Mesothelial cell of epicardium (in vitro differentiated cells): ENCODE results near the gene TSHZ1. TPM values are rescaled to one million over a fixed set of nuclear protein-coding genes. Genes with fewer than 3 reads are reported as not detected.

Experiments
- DNase-seq, 2 experiments: peaks; one replicate each; pipeline ENCODE4 v3.0.0; 2021; ENCODE audit warnings: low spot score in 2 of 2; ENCODE audit not compliant: unreplicated experiment in 2 of 2
- H3K27ac Mint-ChIP-seq: 2 replicates; pipeline ENCODE4 v1.8.0; 2021; ENCODE audit warnings: mixed read lengths
- H3K27me3 Mint-ChIP-seq: 2 replicates; pipeline ENCODE4 v1.8.0; 2021; ENCODE audit warnings: low read depth, mixed read lengths
- H3K36me3 Mint-ChIP-seq: 2 replicates; pipeline ENCODE4 v1.8.0; 2021; ENCODE audit warnings: mixed read lengths
- H3K4me1 Mint-ChIP-seq: 2 replicates; pipeline ENCODE4 v1.8.0; 2021; ENCODE audit warnings: mixed read lengths
- H3K4me3 Mint-ChIP-seq: 2 replicates; pipeline ENCODE4 v1.8.0; 2021; ENCODE audit warnings: mild to moderate bottlenecking, moderate library complexity, mixed read lengths
- H3K9me3 Mint-ChIP-seq: 2 replicates; pipeline ENCODE4 v1.8.0; 2021; ENCODE audit warnings: mixed read lengths
- CTCF ChIP-seq: fragments of 200-600 bp; sonication (generic); IDR thresholded peaks from one replicate; pipeline ENCODE4 v1.5.0; 2021; ENCODE audit warnings: antibody characterized with exemption; ENCODE audit not compliant: unreplicated experiment
- total RNA-seq: library from RNA; stranded (reverse); gene quantifications from 3 replicates; pipeline ENCODE4 v1.2.1, GENCODE V29; 2021

The TSHZ1 gene
- total RNA-seq, 1 donor from 2014 or later, result 48.6 TPM

GRCh38 chr18:75209951-75210258 is 692 bp upstream of the TSHZ1 start:
- Mint-ChIP-seq H3K27me3 (peaks cover 2% of the 10 kb centered on the region), H3K27ac (peak overlapping the region; percentile 98), H3K9me3 (no peaks in the 10 kb centered on the region), H3K4me3 (peak overlapping the region; percentile 97), H3K36me3 (no peaks in the 10 kb centered on the region), H3K4me1 (peaks cover 69% of the 10 kb centered on the region)
- no peak for TF ChIP-seq CTCF
- no peak for DNase-seq

- no peaks in the 10 kb centered on the region for H3K27me3 Mint-ChIP-seq
- TF ChIP-seq CTCF, result no peak
- peaks cover 66% of the 10 kb centered on the region for H3K4me1 Mint-ChIP-seq
- no peaks in the 10 kb centered on the region for H3K9me3 Mint-ChIP-seq
- peak overlapping the region; percentile 98 for H3K27ac Mint-ChIP-seq
- DNase-seq, result no peak
- H3K36me3 Mint-ChIP-seq, result no peaks in the 10 kb centered on the region
- H3K4me3 Mint-ChIP-seq, result peak overlapping the region; percentile 97
These were observed 515 bp downstream of the TSHZ1 start for GRCh38 chr18:75211002-75211621.

- no peak overlapping the region for H3K4me3 Mint-ChIP-seq
- no peak for TF ChIP-seq CTCF
- no peaks in the 10 kb centered on the region for H3K9me3 Mint-ChIP-seq
- no peak for DNase-seq
- no peak overlapping the region for H3K27ac Mint-ChIP-seq
- H3K27me3 Mint-ChIP-seq, result no peaks in the 10 kb centered on the region
- H3K36me3 Mint-ChIP-seq, result no peaks in the 10 kb centered on the region
- H3K4me1 Mint-ChIP-seq, result peaks cover 66% of the 10 kb centered on the region
These were observed 992 bp downstream of the TSHZ1 start for GRCh38 chr18:75211626-75211952.

DNA sequence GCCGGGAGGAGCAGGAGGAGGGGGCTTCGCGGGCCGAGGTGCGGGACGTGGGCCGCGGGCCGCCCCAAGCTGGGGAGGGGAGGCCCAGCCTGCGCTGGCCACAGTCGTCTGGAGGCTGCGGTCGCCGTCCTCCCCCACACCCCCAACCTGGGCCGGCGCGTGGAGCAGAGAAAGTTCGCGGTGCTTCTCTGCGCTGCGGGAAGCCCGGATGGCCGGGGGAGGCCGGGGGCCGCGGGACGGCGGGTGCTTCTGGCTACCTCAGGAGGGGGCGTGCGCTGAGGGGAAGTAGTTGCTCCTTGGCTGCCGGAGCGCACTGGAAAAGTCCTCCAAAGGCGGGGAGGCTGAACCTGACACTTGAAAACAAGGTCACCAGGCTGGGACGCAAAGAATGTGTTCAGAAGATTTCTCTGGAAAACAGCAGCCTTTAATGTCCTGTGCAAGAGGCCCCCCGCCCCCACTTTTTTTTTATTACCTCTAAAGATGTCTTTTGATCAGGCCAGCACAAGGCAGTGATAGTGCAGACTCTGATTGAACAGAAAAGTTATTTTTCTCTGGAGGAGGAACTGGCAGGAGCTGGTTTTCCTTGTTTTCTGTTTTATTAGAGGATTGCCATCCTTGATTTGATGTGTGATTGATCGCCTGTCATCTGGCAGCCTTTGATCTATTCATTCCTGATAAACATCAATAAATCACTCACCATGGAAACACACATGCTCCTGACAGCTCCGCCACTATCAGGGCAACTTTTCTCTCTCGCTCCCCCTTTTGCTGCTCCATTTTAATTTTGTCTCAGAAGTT is 1.6 kb downstream of the TSHZ1 start:
- Mint-ChIP-seq H3K27ac (peak overlapping the region; percentile 98), H3K36me3 (no peaks in the 10 kb centered on the region), H3K4me1 (peaks cover 65% of the 10 kb centered on the region), H3K4me3 (peak overlapping the region; percentile 87), H3K9me3 (no peaks in the 10 kb centered on the region), H3K27me3 (no peaks in the 10 kb centered on the region)
- DNase-seq, result peak in 1 of 2 experiments; percentile 67
- no peak for TF ChIP-seq CTCF

- H3K27ac Mint-ChIP-seq, result peak overlapping the region; percentile 98
- H3K4me1 Mint-ChIP-seq, result peaks cover 64% of the 10 kb centered on the region
These were observed 2.1 kb downstream of the TSHZ1 start for GRCh38 chr18:75212751-75213090.

More at GRCh38 chr18:75212751-75213090, 2.1 kb downstream of the TSHZ1 start:
- Mint-ChIP-seq H3K27me3 (no peaks in the 10 kb centered on the region), H3K36me3 (no peaks in the 10 kb centered on the region), H3K9me3 (no peaks in the 10 kb centered on the region), H3K4me3 (peak overlapping the region; percentile 87)
- no peak for DNase-seq
- TF ChIP-seq CTCF, result no peak
